Transverse colon (tissue), 4 donors: Measurements from ENCODE around the gene SSRP1. TPM values are rescaled to one million over a fixed set of nuclear protein-coding genes. Genes with fewer than 3 reads are reported as not detected.

Source experiments
- DNase-seq: peaks from one replicate; pipeline ENCODE4 v3.0.0-alpha.2; 2019
- H3K27ac ChIP-seq, 4 donors: fragments of 200-600 bp; sonication (generic); 2 replicates each; pipeline ENCODE4 v1.5.1; 2016 to 2018; ENCODE audit warnings: inconsistent platforms in 4 of 4
- H3K27me3 ChIP-seq: fragments of 200-600 bp; sonication (generic); 2 replicates; pipeline ENCODE4 v1.5.1; 2017; ENCODE audit warnings: inconsistent platforms
- H3K36me3 ChIP-seq, 4 donors: fragments of 200-600 bp; sonication (generic); 2 replicates each; pipeline ENCODE4 v1.5.1; 2017 to 2019; ENCODE audit warnings: inconsistent platforms in 4 of 4
- H3K4me1 ChIP-seq, 4 donors: fragments of 200-600 bp; sonication (generic); 2 replicates each; pipeline ENCODE4 v1.5.1; 2017 to 2020; ENCODE audit warnings: inconsistent platforms in 4 of 4
- H3K4me3 ChIP-seq, 4 donors: fragments of 200-600 bp; sonication (generic); 1 replicate in 1 of 4; 2 replicates in 3 of 4; pipeline versions ENCODE4 v1.5.1 to v1.6.1; 2017 to 2019; ENCODE audit warnings: inconsistent platforms in 4 of 4
- H3K9me3 ChIP-seq, 2 donors: fragments of 200-600 bp; sonication (generic); 2 replicates each; pipeline ENCODE4 v1.5.1; 2017 to 2019; ENCODE audit warnings: inconsistent platforms in 2 of 2
- EP300 ChIP-seq: sonication (generic); formaldehyde crosslinking; IDR thresholded peaks from one replicate; pipeline ENCODE4 v1.6.1; 2017; ENCODE audit warnings: antibody characterized with exemption, low read depth
- POLR2A ChIP-seq: fragments of 450-650 bp; IDR thresholded peaks from one replicate; pipeline ENCODE4 v1.6.1; 2016; ENCODE audit warnings: antibody characterized with exemption, mild to moderate bottlenecking, moderate library complexity
- POLR2AphosphoS5 ChIP-seq, 3 donors: sonication (generic); formaldehyde crosslinking; IDR thresholded peaks; one replicate each; pipeline ENCODE4 v1.6.1; 2016; ENCODE audit warnings: antibody characterized with exemption in 3 of 3
- WGBS, 2 donors: methylation state at CpG; one replicate each; pipeline ENCODE4 v1.1.5; 2018; ENCODE audit warnings: low coverage in 1 of 2; 5-methylcytosine and 5-hydroxymethylcytosine counted together
- in situ Hi-C, 4 donors: fragments of 200-750 bp; cut with MboI; loops; one replicate each; pipeline versions ENCODE4 v1.15.0 to v1.15.1; 2017; ENCODE audit warnings: low sequenced_read_pairs in 3 of 4, low pct_ligation_motif_present in 1 of 4, low pct_unique_long_range_greater_than_20kb in 1 of 4
- intact Hi-C: fragments of 100-400 bp; cut with DNase I; formaldehyde crosslinking; loops from one replicate; pipeline ENCODE4 v1.15.1; 2023; ENCODE audit warnings: low total_unique reads
- total RNA-seq, 4 donors: library from RNA; depleted of rRNA; stranded (reverse); fragments of >200 nt; gene quantifications; one replicate each; pipeline ENCODE4 v1.1.0, GENCODE V29; 2016
- TF ChIP-seq, protein P1 (sequence below), 5 experiments: fragments of 200-600 bp in 3 of 5; fragments of 450-650 bp in 2 of 5; sonication (generic) in 3 of 5; IDR thresholded peaks; 1 replicate in 2 of 5; 2 replicates in 3 of 5; pipeline ENCODE4 v1.5.1; 2016 to 2017; ENCODE audit warnings: antibody characterized with exemption in 5 of 5, inconsistent platforms in 3 of 5, mild to moderate bottlenecking in 2 of 5, moderate library complexity in 1 of 5

Gene SSRP1
- total RNA-seq, 4 donors from 2014 or later: 32.0 to 59.4 (median 45.5) TPM

DNA sequence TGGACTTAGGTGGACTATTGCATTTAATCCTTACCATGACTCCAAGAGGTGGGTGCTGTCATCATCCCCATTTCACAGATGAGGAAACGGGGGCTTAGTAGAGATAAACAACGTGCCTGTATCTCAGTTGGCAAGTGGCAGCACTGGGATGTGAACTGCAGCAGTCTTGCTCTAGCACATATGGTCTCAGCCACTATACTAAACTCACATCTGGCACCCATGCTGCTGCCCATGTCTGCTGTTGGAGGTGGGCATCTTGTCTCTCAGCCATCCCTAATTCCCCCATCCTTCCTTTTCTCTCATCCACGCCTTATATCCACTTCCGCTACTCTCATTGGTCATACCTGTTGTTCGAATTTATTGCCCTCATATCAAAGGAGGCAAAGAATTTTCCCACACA is 41.4 kb upstream of the SSRP1 start:
- H3K4me1 ChIP-seq: no peaks in the 10 kb centered on the region
- H3K27me3 ChIP-seq: no peaks in the 10 kb centered on the region
- DNase-seq: no peak
- intact Hi-C loops: no loop called here
- no peak overlapping the region for H3K4me3 ChIP-seq
- no peak overlapping the region for H3K27ac ChIP-seq
- WGBS, 2 donors: 51 to 60% methylated on average over 1 to 5 of the region's 5 CpGs
- TF ChIP-seq POLR2A (no peak), EP300 (no peak), POLR2AphosphoS5 (IDR thresholded peaks at IDR 0.05) (no peak)
- TF ChIP-seq, protein P1, sequence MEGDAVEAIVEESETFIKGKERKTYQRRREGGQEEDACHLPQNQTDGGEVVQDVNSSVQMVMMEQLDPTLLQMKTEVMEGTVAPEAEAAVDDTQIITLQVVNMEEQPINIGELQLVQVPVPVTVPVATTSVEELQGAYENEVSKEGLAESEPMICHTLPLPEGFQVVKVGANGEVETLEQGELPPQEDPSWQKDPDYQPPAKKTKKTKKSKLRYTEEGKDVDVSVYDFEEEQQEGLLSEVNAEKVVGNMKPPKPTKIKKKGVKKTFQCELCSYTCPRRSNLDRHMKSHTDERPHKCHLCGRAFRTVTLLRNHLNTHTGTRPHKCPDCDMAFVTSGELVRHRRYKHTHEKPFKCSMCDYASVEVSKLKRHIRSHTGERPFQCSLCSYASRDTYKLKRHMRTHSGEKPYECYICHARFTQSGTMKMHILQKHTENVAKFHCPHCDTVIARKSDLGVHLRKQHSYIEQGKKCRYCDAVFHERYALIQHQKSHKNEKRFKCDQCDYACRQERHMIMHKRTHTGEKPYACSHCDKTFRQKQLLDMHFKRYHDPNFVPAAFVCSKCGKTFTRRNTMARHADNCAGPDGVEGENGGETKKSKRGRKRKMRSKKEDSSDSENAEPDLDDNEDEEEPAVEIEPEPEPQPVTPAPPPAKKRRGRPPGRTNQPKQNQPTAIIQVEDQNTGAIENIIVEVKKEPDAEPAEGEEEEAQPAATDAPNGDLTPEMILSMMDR (IDR thresholded peaks at IDR 0.05): no peak
- in situ Hi-C loops: no loop called here
- no peaks in the 10 kb centered on the region for H3K9me3 ChIP-seq
- no peaks in the 10 kb centered on the region for H3K36me3 ChIP-seq

GRCh38 chr11:57376095-57377090 is 40.7 kb upstream of the SSRP1 start:
- DNase-seq: no peak
- no peak overlapping the region for H3K4me3 ChIP-seq
- no peaks in the 10 kb centered on the region for H3K9me3 ChIP-seq
- no peaks in the 10 kb centered on the region for H3K36me3 ChIP-seq
- H3K4me1 ChIP-seq: no peaks in the 10 kb centered on the region
- H3K27ac ChIP-seq: no peak overlapping the region
- TF ChIP-seq, protein P1 (IDR thresholded peaks at IDR 0.05): no peak
- TF ChIP-seq POLR2AphosphoS5 (IDR thresholded peaks at IDR 0.05): no peak
- 42 to 73% methylated on average over 4 to 21 of the region's 26 CpGs for WGBS, 2 donors
- H3K27me3 ChIP-seq: no peaks in the 10 kb centered on the region
- intact Hi-C loops (no loop called here), in situ Hi-C loops (no loop called here)

DNA sequence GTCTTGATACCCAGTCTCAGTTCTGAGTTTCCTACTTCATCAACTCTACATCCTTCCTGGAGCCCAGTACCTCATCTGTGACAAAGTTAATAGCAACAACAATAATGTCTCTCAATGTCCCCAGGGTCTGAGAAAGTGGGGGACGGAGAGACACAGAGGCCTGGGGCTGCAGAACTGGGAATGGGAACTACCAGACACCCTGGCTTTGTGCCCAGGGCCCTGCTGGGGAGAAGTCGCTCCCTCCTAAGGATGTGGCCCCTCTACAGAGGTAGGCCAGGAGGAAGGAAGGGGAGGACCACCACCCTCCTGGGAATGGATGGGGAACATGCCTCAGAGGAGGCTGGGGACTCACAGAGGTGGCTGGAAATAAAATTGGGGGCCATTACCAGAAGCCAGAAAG is 39.8 kb upstream of the SSRP1 start:
- in situ Hi-C loops: no loop called here
- Histone ChIP-seq H3K27ac (no peak overlapping the region), H3K4me3 (no peak overlapping the region), H3K4me1 (no peaks in the 10 kb centered on the region), H3K9me3 (no peaks in the 10 kb centered on the region), H3K27me3 (no peaks in the 10 kb centered on the region), H3K36me3 (no peaks in the 10 kb centered on the region)
- intact Hi-C loops: no loop called here
- DNase-seq: no peak
- 84% methylated on average over 2 of the region's 2 CpGs; no CpG with 5 or more reads in 1 of the 2 donors for WGBS, 2 donors
- TF ChIP-seq, protein P1 (IDR thresholded peaks at IDR 0.05): no peak
- TF ChIP-seq POLR2AphosphoS5 (IDR thresholded peaks at IDR 0.05) (no peak), POLR2A (no peak), EP300 (no peak)

GRCh38 chr11:57374966-57375365 is 39.3 kb upstream of the SSRP1 start:
- Histone ChIP-seq H3K4me1 (no peaks in the 10 kb centered on the region), H3K27me3 (no peaks in the 10 kb centered on the region), H3K9me3 (no peaks in the 10 kb centered on the region), H3K4me3 (no peak overlapping the region), H3K27ac (no peak overlapping the region), H3K36me3 (no peaks in the 10 kb centered on the region)
- no peak for DNase-seq
- WGBS, 2 donors: 93 to 100% methylated on average over 2 to 3 of the region's 3 CpGs
- in situ Hi-C loops: no loop called here
- intact Hi-C loops: no loop called here
- TF ChIP-seq EP300: no peak
- TF ChIP-seq, protein P1 (IDR thresholded peaks at IDR 0.05): no peak
